OCI-LY3 (cell line): ENCODE data around the gene ZMYND11.
A peak's percentile ranks its signal among the peaks of the same experiment; 100 is the strongest.

ENCODE experiments used
- H2AFZ ChIP-seq: fragments of 200-600, 300-600 bp; shearing (Covaris generic); 2 replicates; pipeline ENCODE4 v1.6.0; 2014; ENCODE audit warnings: antibody characterized with exemption, low read depth, low read length
- H3K27ac ChIP-seq: fragments of 200-600, 300-600 bp; sonication (generic); 2 replicates; pipeline ENCODE4 v1.5.1; 2014; ENCODE audit warnings: mild to moderate bottlenecking, low read length, moderate library complexity, mixed read lengths
- H3K27me3 ChIP-seq: fragments of 200-600, 300-600 bp; sonication (generic); 2 replicates; pipeline ENCODE4 v1.6.1; 2014; ENCODE audit warnings: low read depth, low read length, mixed read lengths
- H3K36me3 ChIP-seq: fragments of 200-600, 300-600 bp; sonication (generic); replicated peaks from 2 replicates; pipeline ENCODE3; 2014; ENCODE audit warnings: low read depth, low read length, mixed read lengths
- H3K4me1 ChIP-seq: fragments of 300-600, 200-600 bp; sonication (generic); 2 replicates; pipeline ENCODE4 v1.6.1; 2014; ENCODE audit warnings: low read length, mixed read lengths
- H3K4me2 ChIP-seq: fragments of 200-600, 300-600 bp; sonication (generic); 2 replicates; pipeline ENCODE4 v1.6.1; 2014; ENCODE audit warnings: low read length, mixed read lengths
- H3K4me3 ChIP-seq: fragments of 300-600, 200-600 bp; sonication (generic); 2 replicates; pipeline ENCODE4 v1.5.1; 2014; ENCODE audit warnings: antibody characterized with exemption, mild to moderate bottlenecking, low read length, moderate library complexity
- H3K79me2 ChIP-seq: fragments of 300-600, 200-600 bp; shearing (Covaris generic); 2 replicates; pipeline ENCODE4 v1.6.1; 2014; ENCODE audit warnings: mild to moderate bottlenecking, low read length, mixed read lengths
- H3K9ac ChIP-seq: fragments of 300-600, 200-600 bp; shearing (Covaris generic); 2 replicates; pipeline ENCODE4 v1.6.0; 2014; ENCODE audit warnings: mild to moderate bottlenecking, low read length, moderate library complexity
- H3K9me3 ChIP-seq: fragments of 200-600, 300-600 bp; shearing (Covaris generic); 2 replicates; pipeline ENCODE4 v1.6.1; 2014; ENCODE audit warnings: low read length, mixed read lengths; ENCODE audit not compliant: insufficient read depth
- H4K20me1 ChIP-seq: fragments of 200-600, 300-600 bp; sonication (generic); 2 replicates; pipeline ENCODE4 v1.6.1; 2016; ENCODE audit warnings: low read length, mixed read lengths; ENCODE audit not compliant: insufficient read depth
- CTCF ChIP-seq: fragments of 200-600, 300-600 bp; sonication (generic); IDR thresholded peaks from 2 replicates; pipeline ENCODE4 v1.5.1; 2014; ENCODE audit warnings: antibody characterized with exemption, low read length, low read depth
- EZH2phosphoT487 ChIP-seq: fragments of 200-600 bp; shearing (Covaris generic); IDR thresholded peaks from 2 replicates; pipeline ENCODE4 v1.6.1; 2018; ENCODE audit warnings: antibody characterized with exemption, mixed run types, low read depth

ZMYND11 gene

GRCh38 chr10:135132-135600, at the start of gene ZMYND11:
TSS of gene ZMYND11 (plus strand) at chr10:135455. CDS start at chr10:180013, 44,558 bp downstream.
- Histone ChIP-seq H3K79me2 (peaks cover 51% of the 10 kb centered on the region), H4K20me1 (peaks cover 15% of the 10 kb centered on the region), H3K4me3 (peak within 1 kb of the TSS; percentile 95), H3K27ac (peak within 1 kb of the TSS; percentile 59), H3K4me1 (peaks cover 17% of the 10 kb centered on the region), H3K4me2 (peak within 1 kb of the TSS; percentile 94), H2AFZ (peak within 1 kb of the TSS; percentile 92), H3K9ac (peak within 1 kb of the TSS; percentile 80), H3K27me3 (peaks cover 3% of the 10 kb centered on the region; the same call in 1 of the 2 replicates), H3K36me3 (no peaks in the 10 kb centered on the region), H3K9me3 (no peaks in the 10 kb centered on the region)
- TF ChIP-seq CTCF (no peak), EZH2phosphoT487 (no peak)

GRCh38 chr10:86031-86430, 49.2 kb upstream of the ZMYND11 start:
- no peak for TF ChIP-seq EZH2phosphoT487
- no peak for TF ChIP-seq CTCF
- Histone ChIP-seq H2AFZ (no peak overlapping the region), H3K27ac (no peak overlapping the region), H3K4me3 (no peak overlapping the region), H3K9me3 (no peaks in the 10 kb centered on the region), H3K4me1 (no peaks in the 10 kb centered on the region), H3K79me2 (no peaks in the 10 kb centered on the region), H4K20me1 (no peaks in the 10 kb centered on the region), H3K9ac (no peak overlapping the region), H3K27me3 (no peaks in the 10 kb centered on the region), H3K36me3 (no peaks in the 10 kb centered on the region), H3K4me2 (no peak overlapping the region)

- H4K20me1 ChIP-seq = no peaks in the 10 kb centered on the region
- no peaks in the 10 kb centered on the region for H3K27me3 ChIP-seq
- no peaks in the 10 kb centered on the region for H3K36me3 ChIP-seq
- no peaks in the 10 kb centered on the region for H3K4me1 ChIP-seq
- H3K27ac ChIP-seq = no peak overlapping the region
- H3K4me3 ChIP-seq = no peak overlapping the region
- no peaks in the 10 kb centered on the region for H3K9me3 ChIP-seq
- TF ChIP-seq EZH2phosphoT487 = no peak
- TF ChIP-seq CTCF = no peak
- no peaks in the 10 kb centered on the region for H3K79me2 ChIP-seq
- H2AFZ ChIP-seq = no peak overlapping the region
- H3K9ac ChIP-seq = no peak overlapping the region
- no peak overlapping the region for H3K4me2 ChIP-seq
Observed at GRCh38 chr10:87177-88080, 47.8 kb upstream of the ZMYND11 start.

GRCh38 chr10:88253-88652, 47.0 kb upstream of the ZMYND11 start:
- no peaks in the 10 kb centered on the region for H3K9me3 ChIP-seq
- H3K4me2 ChIP-seq = no peak overlapping the region
- H3K4me3 ChIP-seq = no peak overlapping the region
- H3K36me3 ChIP-seq = no peaks in the 10 kb centered on the region
- no peaks in the 10 kb centered on the region for H3K4me1 ChIP-seq
- H3K27me3 ChIP-seq = no peaks in the 10 kb centered on the region
- no peak for TF ChIP-seq EZH2phosphoT487
- no peak for TF ChIP-seq CTCF
- H3K27ac ChIP-seq = no peak overlapping the region
- no peak overlapping the region for H3K9ac ChIP-seq
- no peak overlapping the region for H2AFZ ChIP-seq
- no peaks in the 10 kb centered on the region for H3K79me2 ChIP-seq
- H4K20me1 ChIP-seq = no peaks in the 10 kb centered on the region
